ENCODE results near the gene DPP10.
A peak's percentile ranks its signal among the peaks of the same experiment; 100 is the strongest.

The DPP10 gene

DNA sequence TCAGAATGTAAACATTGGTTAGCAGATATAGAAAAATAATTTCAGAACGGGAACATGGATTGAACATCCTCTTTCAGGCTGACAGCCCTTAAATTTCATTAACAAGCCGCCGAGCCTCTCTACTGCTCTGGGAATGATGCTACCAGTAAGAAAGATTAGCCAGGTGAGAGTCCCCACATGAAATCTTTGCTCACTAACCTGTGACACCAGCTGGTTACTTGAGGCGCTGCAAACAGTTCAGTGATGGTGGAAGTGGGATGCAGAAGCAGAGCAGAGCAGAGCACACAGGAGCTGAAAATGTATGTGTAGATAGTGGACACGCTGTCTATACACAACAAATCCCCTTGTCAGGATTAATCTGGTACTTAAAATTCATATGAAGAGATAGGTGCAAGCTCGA is 721.1 kb downstream of the DPP10 start:
- no peak for DNase-seq

- DNase-seq: peak; percentile 28 to 44
Observed at GRCh38 chr2:115165529-115166109, 723.2 kb downstream of the DPP10 start.

- DNase-seq: no peak
Observed at GRCh38 chr2:115168457-115168856, 726.0 kb downstream of the DPP10 start.

- DNase-seq: no peak
Observed at GRCh38 chr2:115169814-115170213, 727.4 kb downstream of the DPP10 start.

DNA sequence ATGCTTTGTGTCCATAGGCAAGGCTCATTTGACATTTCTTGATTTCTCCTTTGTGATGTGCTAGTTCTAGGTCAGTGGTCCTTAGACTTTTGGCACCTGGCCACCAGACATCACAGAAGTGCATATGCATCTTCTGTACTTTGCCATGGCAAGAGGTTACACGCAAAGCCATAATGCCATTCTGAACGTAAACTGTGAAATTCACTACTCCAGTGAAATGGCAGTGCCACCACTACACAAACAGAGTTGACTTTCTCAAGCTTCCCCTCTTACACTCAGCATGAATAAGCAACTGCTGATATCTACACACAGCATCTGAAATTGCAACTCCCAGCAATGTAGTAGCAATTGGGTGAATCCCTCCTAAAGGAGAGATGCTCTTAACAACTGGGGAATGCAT is 729.3 kb downstream of the DPP10 start:
- no peak for DNase-seq

GRCh38 chr2:115174651-115175050 is 732.2 kb downstream of the DPP10 start:
- DNase-seq: no peak

DNA sequence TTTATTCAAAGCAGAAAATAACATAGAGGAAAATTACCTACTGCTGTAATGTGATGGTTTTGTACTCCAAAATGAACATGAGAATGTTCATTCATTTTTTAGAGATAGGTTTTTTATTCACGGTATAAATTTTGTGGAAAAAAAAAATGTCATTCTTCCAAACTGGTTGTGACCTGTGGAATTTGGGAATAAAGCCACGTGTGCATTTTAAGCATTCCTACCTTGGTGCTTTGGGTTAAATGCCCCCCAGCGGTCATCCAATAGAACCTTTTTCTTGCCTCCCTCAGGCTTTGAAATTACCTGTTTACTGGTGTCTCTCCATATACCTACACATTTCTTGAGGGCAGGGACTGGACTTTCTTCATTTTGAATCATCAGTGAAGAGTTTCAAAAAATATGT is 740.7 kb downstream of the DPP10 start:
- no peak for DNase-seq

- no peak for DNase-seq
Observed at GRCh38 chr2:115190459-115190858, 748.0 kb downstream of the DPP10 start.

- DNase-seq: no peak
Observed at GRCh38 chr2:115194623-115195022, 752.2 kb downstream of the DPP10 start.

DNA sequence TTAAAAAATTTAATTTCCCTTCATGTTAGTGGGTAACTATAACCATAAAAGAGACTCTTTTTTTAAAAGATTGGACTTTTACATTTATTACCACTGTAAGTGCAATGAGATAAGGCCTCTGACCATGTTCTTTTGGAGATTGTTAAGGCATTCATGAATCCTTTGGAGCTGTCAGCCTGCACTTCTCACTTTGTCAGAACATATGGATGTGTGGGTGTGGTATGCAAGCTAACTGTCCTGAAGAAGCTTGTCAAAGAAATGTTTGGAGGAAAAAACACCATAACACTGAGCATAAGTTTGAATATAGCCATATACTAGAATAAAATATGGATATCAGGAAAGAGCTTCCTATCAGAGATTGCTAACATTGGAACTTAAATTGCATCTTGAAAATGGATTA is 754.1 kb downstream of the DPP10 start:
- no peak for DNase-seq

- no peak for DNase-seq
Observed at GRCh38 chr2:115199966-115200365, 757.5 kb downstream of the DPP10 start.

- no peak for DNase-seq
Observed at GRCh38 chr2:115201386-115201785, 758.9 kb downstream of the DPP10 start.

GRCh38 chr2:115208493-115209164 is 766.2 kb downstream of the DPP10 start:
- no peak for DNase-seq

- DNase-seq: no peak
Observed at GRCh38 chr2:115214050-115214449, 771.6 kb downstream of the DPP10 start.

DNA sequence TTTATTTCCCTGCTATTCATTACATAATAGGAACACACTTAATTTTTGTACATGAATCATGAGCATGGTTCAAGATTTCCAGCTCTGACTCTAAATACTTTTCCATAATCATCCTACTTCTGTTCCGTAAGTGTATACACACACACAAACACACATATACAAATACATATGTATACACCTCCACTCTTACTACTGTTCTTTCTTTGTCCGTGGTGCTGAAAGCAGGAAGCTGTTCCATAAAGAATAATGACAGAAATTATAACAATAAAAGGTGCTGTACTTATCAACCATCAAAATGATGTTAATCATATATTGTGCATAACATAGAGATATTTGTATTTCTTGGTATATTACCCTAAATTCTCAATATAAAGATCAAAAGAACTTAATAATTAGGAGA is 776.9 kb downstream of the DPP10 start:
- DNase-seq: no peak

DNA sequence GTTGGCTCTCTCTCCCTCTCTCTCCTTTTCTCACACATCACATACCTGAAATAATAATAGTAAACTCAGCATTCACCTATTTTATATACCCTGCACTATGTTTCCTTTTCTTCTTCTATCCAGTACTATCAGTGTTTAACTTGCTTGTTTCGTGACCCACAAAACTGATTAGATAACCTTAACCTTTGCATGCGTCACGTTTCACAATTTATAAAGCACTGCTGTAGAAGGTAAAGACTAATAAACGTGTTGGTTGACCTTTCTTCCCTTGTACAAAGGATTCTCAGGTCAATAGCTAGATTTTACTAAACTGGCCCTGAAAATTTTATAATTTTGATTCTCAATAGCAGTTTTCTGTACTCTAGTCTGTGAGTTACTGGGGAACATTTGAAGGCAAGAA is 791.7 kb downstream of the DPP10 start:
- no peak for DNase-seq

GRCh38 chr2:115234737-115235136 is 792.3 kb downstream of the DPP10 start:
- DNase-seq: no peak

- DNase-seq: no peak
Observed at GRCh38 chr2:115248066-115248465, 805.6 kb downstream of the DPP10 start.

GRCh38 chr2:115277366-115277765 is 834.9 kb downstream of the DPP10 start:
- DNase-seq: no peak

DNA sequence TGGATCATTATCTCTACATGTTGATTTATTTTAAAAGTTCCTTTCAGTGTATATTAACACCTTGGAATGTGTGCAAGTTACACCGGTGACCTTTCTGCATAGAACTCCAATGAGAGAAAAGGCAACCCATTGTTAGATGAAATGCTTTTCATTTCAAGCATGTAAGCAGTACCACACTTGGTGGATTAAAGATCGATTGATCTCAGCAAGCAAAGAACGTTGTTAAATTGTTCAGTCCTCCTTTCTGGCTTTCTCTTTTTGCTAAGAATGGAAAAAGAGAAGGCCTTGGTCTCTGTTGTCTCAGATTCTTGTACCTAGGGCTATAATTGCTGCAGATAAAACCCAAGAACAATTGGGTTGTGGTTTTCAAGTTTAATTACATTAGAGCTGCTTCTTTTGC is 843.0 kb downstream of the DPP10 start:
- no peak for DNase-seq

GRCh38 chr2:115290478-115290877 is 848.0 kb downstream of the DPP10 start:
- DNase-seq: no peak

- DNase-seq: no peak
Observed at GRCh38 chr2:115292742-115293141, 850.3 kb downstream of the DPP10 start.

- no peak for DNase-seq
Observed at GRCh38 chr2:115294999-115295398, 852.6 kb downstream of the DPP10 start.

- no peak for DNase-seq
Observed at GRCh38 chr2:115297056-115297455, 854.6 kb downstream of the DPP10 start.

DNA sequence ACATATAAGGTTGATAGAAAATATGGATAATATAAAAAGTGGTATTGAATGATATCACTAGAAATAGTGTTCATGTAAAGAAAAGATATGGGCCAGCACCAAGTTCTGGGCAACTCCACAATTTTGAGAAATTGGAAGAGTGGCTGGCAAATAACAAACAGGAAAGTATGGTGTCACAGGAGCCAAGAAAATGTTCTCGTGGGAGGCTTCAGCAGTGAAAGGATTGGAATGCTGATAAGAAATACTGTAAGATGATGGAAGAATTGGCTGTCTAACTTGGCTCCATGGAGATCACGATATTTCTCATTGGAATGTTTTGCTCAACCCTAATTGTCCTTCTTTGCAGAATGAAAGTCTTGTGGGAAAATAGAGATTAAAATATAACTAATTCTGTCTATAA is 856.8 kb downstream of the DPP10 start:
- DNase-seq: no peak
